ENCODE results near the gene CTTNBP2NL. TPM values are rescaled to one million over a fixed set of nuclear protein-coding genes. Genes with fewer than 3 reads are reported as not detected.

Gene CTTNBP2NL
- total and polyA plus RNA-seq, 10 of the 15 experiments (the other 5 are each of a cell fraction or from before 2014, with no cell fraction given): 2.1 to 11.3 (median 5.6) TPM

DNA sequence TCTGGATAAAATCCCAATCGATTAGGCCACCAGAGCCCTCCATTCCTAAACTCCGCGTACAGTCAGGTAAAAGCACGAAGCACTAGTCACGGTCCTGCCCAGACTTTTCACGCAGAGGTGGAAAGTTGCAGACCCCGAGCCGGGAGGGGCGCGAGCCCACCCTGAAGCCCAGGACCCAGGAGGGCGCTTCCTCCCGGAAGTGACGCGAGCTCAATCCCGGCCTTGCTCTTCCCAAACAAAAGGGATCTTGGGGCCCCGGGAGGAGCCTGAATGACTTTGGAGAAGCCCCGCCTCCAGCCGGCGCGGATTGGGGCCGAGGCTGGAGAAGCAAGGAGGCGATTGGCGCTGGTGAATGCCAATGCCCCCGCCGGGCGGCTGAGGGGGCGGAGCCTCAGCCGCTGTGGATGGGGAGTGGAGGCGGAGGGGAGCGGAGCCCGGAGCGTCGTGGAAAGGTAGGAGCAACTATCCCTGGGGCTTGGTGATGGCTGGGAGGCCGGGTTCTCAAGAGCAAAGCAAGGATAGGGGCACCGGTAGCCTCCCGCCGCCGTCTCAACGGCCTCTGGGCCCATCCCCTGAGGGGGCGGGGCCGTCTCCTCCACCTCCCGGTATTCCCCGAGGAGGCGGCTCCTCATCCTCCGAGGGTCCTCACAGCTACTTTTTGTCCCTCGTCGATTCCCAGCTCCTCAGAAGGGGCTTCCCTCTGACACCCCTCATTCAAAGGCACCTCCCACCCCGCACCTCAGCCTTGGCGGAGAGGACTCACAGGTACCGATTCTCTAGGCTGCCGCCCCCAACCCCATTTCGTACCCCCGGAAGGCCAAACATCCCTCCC is at the start of gene CTTNBP2NL (continued):
- TF ChIP-seq ZNF687 (IDR thresholded peaks at IDR 0.05) (no peak), YBX1 (IDR thresholded peaks at IDR 0.05) (no peak), KAT2A (conservative IDR thresholded peaks at IDR 0.05; ENCODE audit: control insufficient read depth, low read depth, low read length) (no peak), MEF2B (IDR thresholded peaks at IDR 0.05; ENCODE audit: partially characterized antibody, poor library complexity, severe bottlenecking) (peak; percentile 14), SREBF2 (IDR thresholded peaks at IDR 0.05; ENCODE audit: low read length) (no peak)

DNA sequence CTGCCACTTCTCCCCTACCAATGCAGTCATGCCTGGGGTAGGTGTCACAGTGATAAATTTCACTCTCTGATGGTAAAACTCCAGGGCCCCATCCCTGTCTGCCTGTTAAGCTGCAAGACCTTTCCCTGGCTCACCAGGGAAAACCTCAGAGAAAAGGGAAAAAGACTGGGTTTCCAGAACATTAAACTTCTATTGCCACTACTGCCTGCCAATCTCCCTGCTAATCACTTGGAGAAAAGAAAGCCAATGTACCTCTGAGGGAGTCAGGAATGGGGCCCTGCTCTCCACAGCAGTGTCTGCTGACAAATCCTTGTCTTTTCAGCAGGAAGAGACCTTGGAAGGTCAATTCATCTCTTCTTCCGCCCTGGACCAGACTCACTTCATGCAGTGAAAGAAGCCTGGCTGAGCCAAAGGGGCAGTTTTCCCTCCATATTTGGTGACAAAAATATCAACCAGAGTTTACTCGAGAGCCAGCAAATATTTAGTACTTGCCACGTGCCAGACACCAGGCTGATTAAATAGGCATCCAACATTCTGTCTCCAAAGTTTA is 49.1 kb upstream of the CTTNBP2NL start:
- ChIA-PET SMC1A (ENCODE audit: uncharacterized antibody, unreplicated experiment) (no interaction called here), RAD21 (ENCODE audit: unreplicated experiment) (no interaction called here), CTCF (interaction anchor here (0.9 kb wide), 1 partner anchor 50 kb away, joined by 3 read pairs; no protein-coding TSS in a partner anchor), POLR2A (no interaction called here)
- no peak overlapping the region for H3K4me2 ChIP-seq (ENCODE audit: control insufficient read depth, insufficient read depth)
- no peaks in the 10 kb centered on the region for H3K4me1 ChIP-seq (ENCODE audit: control insufficient read depth, insufficient read depth, low read length)
- no peak overlapping the region for H3K27ac ChIP-seq (ENCODE audit: control insufficient read depth, insufficient read depth)
- 28% methylated on average over 3 of the region's 3 CpGs for WGBS (ENCODE audit: insufficient coverage, insufficient replicate concordance, low lambda C conversion rate, missing lambda C conversion rate)
- no peak overlapping the region for H3K4me3 ChIP-seq
- no peak overlapping the region for H3K9ac ChIP-seq (ENCODE audit: control insufficient read depth, insufficient read depth, low read length)
- no peaks in the 10 kb centered on the region for H3K36me3 ChIP-seq (ENCODE audit: control insufficient read depth in 2 of 2, insufficient read depth in 2 of 2, low read length in 1 of 2)
- intact Hi-C loops (cut with micrococcal nuclease; ENCODE audit: unreplicated experiment): no loop called here
- BruUV-seq (replicated peaks): no TSS peak
- ATAC-seq: no peak
- no peaks in the 10 kb centered on the region for H3K79me2 ChIP-seq (ENCODE audit: control insufficient read depth, insufficient read depth, low read length)
- no peak for DNase-seq (ENCODE audit: low read depth, low spot score)
- H2AFZ ChIP-seq (ENCODE audit: control insufficient read depth, low read depth, low read length): no peak overlapping the region
- no peak for TF ChIP-seq IKZF1 (conservative IDR thresholded peaks at IDR 0.05)
- no peak for TF ChIP-seq RB1 (IDR thresholded peaks at IDR 0.05; ENCODE audit: borderline replicate concordance)
- no peak for TF ChIP-seq RFX5 (IDR thresholded peaks at IDR 0.05; ENCODE audit: low read depth, low read length)
- TF ChIP-seq CREM (IDR thresholded peaks at IDR 0.05; ENCODE audit: low read depth): no peak
- no peak for TF ChIP-seq SIN3A (IDR thresholded peaks at IDR 0.05; ENCODE audit: low read depth, low read length)
- TF ChIP-seq CBFB (IDR thresholded peaks at IDR 0.05; ENCODE audit: low read depth): no peak
- in situ Hi-C loops (cut with MboI): no loop called here
- no peaks in the 10 kb centered on the region for H4K20me1 ChIP-seq (ENCODE audit: control insufficient read depth, insufficient read depth)
- no peaks in the 10 kb centered on the region for H3K9me3 ChIP-seq (replicated peaks; ENCODE audit: control insufficient read depth, insufficient read depth, low read length)
- no peak for FAIRE-seq
- no peaks in the 10 kb centered on the region; a peak in 1 of 4 replicates for H3K27me3 ChIP-seq (replicated peaks in 1 of 2; ENCODE audit: control insufficient read depth in 2 of 2, insufficient read depth in 2 of 2, low read length in 1 of 2)
